ENCODE measurements around the gene KLHL29. TPM values are rescaled to one million over a fixed set of nuclear protein-coding genes. Genes with fewer than 3 reads are reported as not detected.

Gene KLHL29
- total RNA-seq, 4 donors from 2014 or later = 7.6 to 15.3 (median 8.4) TPM

DNA sequence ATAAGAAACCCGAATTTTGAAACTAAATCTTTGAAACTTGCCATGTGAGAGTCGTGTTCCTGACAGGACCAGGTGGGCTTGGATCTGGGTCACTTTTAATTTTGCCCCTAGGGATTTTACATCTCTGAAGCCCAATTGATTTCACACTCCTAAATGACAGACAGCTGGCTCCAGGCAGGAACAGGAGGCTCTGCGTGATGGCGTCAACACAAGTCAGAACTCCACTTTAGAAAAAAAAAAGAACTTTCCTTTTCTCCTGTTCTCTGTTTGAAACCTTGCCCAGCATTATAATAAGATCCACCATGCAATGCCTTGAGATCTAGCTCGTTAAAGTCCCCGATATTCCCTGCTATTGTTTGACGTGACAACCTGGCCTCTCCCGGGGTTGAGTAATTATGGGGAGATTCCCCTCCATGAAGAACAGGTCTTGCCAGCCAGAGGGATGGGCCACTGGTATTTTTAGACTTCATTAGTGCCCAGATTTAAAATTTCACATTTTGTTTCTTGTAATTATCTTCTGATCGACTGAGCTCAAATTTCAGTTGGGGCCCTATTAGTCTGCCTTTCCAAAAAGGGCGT lies 260.3 kb downstream of the KLHL29 start:
- no peak for TF ChIP-seq CTCF (IDR thresholded peaks at IDR 0.05; ENCODE audit: low read depth)

DNA sequence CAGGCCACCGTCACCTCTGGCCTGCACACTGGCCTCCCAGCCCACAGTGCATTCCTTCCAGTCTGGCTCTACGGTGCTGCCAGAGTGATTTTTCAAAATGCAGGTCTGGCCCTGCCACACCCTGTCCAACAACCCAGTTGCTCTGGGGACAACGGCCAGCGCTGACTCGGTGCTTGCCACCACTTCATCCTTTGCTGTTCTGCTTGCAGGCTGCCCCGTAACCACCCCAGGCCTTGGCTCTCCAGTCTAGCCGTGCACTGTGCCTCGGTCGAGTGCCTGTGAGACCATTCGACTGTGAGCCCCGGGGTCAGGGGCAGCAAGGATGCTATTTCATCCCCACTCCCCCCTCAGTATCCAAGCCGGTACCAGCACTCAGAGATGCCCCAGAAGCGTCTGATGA lies 262.6 kb downstream of the KLHL29 start:
- no peak for TF ChIP-seq CTCF (IDR thresholded peaks at IDR 0.05; ENCODE audit: low read depth)

- TF ChIP-seq CTCF (IDR thresholded peaks at IDR 0.05; ENCODE audit: low read depth) = no peak
Measured at GRCh38 chr2:23649303-23649702, 264.3 kb downstream of the KLHL29 start.

- TF ChIP-seq CTCF (IDR thresholded peaks at IDR 0.05; ENCODE audit: low read depth) = no peak
Measured at GRCh38 chr2:23649819-23650218, 264.8 kb downstream of the KLHL29 start.

DNA sequence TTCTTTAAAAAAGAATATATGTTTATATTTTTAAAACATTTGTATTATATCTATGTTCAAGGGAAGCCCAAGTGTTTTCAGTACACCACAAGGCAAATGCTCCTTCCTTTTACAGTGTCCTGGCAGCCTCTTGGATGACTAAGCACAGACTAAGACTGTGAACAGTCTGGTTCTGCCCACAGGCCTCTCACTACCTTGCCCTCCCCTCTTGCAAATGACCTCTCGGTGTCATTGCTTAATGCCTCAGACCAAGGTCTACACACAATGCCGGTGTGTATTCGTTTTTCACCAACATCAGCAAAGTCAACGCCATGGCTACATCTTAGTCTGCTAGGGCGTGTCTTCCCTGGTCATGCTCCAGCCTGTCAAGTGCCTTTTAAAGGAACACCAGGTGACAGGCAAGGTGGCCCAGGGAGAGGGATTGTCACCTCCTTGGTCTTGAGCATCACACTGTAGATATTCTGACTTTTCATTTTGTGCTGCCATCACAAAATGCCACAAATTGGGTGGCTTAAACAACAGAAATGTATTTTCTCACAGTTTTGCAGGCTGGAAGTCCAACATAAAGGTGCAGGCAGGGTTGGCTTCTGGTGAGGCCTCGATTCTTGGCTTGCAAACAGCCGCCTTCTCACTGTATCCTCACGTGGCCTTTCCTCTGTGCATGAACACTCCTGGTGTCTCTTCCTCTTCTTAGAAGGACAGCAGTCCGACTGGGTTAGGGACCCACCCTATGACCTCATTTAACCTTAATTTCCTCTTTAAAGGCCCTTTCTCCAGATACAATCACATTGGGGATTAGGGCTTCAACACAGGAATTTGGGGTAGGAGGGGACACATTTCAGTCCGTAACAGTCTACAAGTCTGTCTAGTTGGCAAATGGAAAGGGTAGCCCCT lies 266.5 kb downstream of the KLHL29 start:
- no peak for TF ChIP-seq CTCF (IDR thresholded peaks at IDR 0.05; ENCODE audit: low read depth)

- no peak for TF ChIP-seq CTCF (IDR thresholded peaks at IDR 0.05; ENCODE audit: low read depth)
Measured at GRCh38 chr2:23653326-23653725, 268.3 kb downstream of the KLHL29 start.

- no peak for TF ChIP-seq CTCF (IDR thresholded peaks at IDR 0.05; ENCODE audit: low read depth)
Measured at GRCh38 chr2:23654756-23655155, 269.8 kb downstream of the KLHL29 start.
